Measurements from ENCODE around the gene METTL9.
"Not testable (repeated sequence)": the region's sequence is repeated elsewhere in the genome, so short reads cannot be mapped to it uniquely, and the experiment has no call there.

METTL9 gene

DNA sequence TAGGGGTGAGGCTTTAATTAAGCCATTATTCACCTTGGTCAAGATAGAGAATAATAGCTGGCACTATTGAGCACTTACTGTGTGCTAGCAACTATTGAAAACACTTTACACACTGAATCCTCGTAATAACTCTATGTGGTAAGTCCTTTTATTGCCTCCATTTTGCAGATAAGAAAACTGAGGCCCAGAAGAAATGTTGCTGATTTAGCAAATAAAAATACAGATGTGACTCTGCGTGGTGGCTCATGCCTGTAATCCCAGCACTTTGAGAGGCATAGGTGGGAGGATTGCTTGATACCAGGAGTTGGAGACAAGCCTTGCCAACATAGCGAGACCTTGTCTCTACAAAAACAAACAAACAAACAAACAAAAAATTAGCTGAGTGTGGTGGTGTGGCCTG, 83.8 kb downstream of the METTL9 start:
- no peak overlapping the region for H2AFZ ChIP-seq (ENCODE audit: low read depth, low read length)
- H3K9ac ChIP-seq (ENCODE audit: low read length), result no peak overlapping the region
- H3K4me3 ChIP-seq (ENCODE audit: low read length), result no peak overlapping the region
- no peak overlapping the region for H3K4me2 ChIP-seq (ENCODE audit: low read length)
- no peaks in the 10 kb centered on the region for H3K4me1 ChIP-seq (ENCODE audit: low read length)
- no peaks in the 10 kb centered on the region for H4K20me1 ChIP-seq (ENCODE audit: insufficient read depth, low read length)
- H3K36me3 ChIP-seq (replicated peaks; ENCODE audit: low read depth, low read length), result no peaks in the 10 kb centered on the region
- no peaks in the 10 kb centered on the region for H3K79me2 ChIP-seq (ENCODE audit: low read length)
- TF ChIP-seq, protein P1, sequence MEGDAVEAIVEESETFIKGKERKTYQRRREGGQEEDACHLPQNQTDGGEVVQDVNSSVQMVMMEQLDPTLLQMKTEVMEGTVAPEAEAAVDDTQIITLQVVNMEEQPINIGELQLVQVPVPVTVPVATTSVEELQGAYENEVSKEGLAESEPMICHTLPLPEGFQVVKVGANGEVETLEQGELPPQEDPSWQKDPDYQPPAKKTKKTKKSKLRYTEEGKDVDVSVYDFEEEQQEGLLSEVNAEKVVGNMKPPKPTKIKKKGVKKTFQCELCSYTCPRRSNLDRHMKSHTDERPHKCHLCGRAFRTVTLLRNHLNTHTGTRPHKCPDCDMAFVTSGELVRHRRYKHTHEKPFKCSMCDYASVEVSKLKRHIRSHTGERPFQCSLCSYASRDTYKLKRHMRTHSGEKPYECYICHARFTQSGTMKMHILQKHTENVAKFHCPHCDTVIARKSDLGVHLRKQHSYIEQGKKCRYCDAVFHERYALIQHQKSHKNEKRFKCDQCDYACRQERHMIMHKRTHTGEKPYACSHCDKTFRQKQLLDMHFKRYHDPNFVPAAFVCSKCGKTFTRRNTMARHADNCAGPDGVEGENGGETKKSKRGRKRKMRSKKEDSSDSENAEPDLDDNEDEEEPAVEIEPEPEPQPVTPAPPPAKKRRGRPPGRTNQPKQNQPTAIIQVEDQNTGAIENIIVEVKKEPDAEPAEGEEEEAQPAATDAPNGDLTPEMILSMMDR (IDR thresholded peaks at IDR 0.05; ENCODE audit: low read depth, low read length), result no peak
- no peak for TF ChIP-seq EZH2phosphoT487 (IDR thresholded peaks at IDR 0.05; ENCODE audit: low read depth)
- no peak overlapping the region for H3K27ac ChIP-seq (ENCODE audit: low read length)
- no peaks in the 10 kb centered on the region for H3K9me3 ChIP-seq (ENCODE audit: insufficient read depth, low read length)
- peaks cover 12% of the 10 kb centered on the region; the same call in 1 of the 2 replicates for H3K27me3 ChIP-seq (ENCODE audit: low read depth, low read length)

DNA sequence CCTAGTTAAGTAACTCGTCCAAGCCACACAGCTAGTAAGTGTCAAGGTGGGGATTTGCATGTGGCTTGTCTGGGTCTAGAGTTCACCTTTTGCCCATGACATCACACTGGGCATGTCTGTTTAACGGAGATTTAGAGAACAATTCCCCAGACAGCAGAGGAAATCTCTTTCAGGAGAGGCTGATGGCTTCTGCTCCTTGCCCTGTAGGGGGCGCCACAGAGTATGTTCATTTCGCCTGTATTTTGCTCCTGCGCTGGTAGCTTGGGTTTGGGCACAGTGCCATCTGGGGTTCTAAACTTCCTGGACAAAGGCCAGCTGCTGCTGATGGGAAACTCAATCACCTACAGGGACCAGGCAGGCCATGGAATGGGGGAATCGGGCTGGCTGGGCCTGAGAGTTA, 84.8 kb downstream of the METTL9 start:
- no peak overlapping the region for H3K9ac ChIP-seq (ENCODE audit: low read length)
- H3K36me3 ChIP-seq (replicated peaks; ENCODE audit: low read depth, low read length), result no peaks in the 10 kb centered on the region
- H4K20me1 ChIP-seq (ENCODE audit: insufficient read depth, low read length), result no peaks in the 10 kb centered on the region
- H3K9me3 ChIP-seq (ENCODE audit: insufficient read depth, low read length), result no peaks in the 10 kb centered on the region
- H3K27ac ChIP-seq (ENCODE audit: low read length), result no peak overlapping the region
- peaks cover 12% of the 10 kb centered on the region; the same call in 1 of the 2 replicates for H3K27me3 ChIP-seq (ENCODE audit: low read depth, low read length)
- H2AFZ ChIP-seq (ENCODE audit: low read depth, low read length), result no peak overlapping the region
- no peak overlapping the region for H3K4me3 ChIP-seq (ENCODE audit: low read length)
- TF ChIP-seq, protein P1 (IDR thresholded peaks at IDR 0.05; ENCODE audit: low read depth, low read length), result peak; percentile 68
- no peak for TF ChIP-seq EZH2phosphoT487 (IDR thresholded peaks at IDR 0.05; ENCODE audit: low read depth)
- H3K4me1 ChIP-seq (ENCODE audit: low read length), result no peaks in the 10 kb centered on the region
- H3K4me2 ChIP-seq (ENCODE audit: low read length), result no peak overlapping the region
- no peaks in the 10 kb centered on the region for H3K79me2 ChIP-seq (ENCODE audit: low read length)

DNA sequence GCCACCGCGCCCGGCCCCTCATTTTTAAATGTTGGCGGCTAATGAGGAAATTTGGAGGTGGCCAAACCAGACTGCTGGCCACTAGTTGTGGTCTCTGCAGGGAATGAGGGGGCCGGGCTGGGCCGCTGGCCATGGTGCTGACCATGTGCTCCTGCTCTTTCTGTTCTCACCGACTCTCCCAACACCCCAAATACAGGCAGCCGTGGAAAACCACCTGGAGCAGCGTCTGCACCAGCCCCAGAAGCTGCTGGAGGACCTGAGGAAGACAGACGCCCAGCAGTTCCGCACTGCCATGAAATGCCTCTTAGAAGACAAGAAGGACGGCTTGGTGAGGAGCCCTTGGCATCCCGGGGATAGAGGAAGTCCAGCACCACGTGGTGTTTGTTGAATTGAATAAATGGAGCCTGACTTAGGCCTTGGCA, 85.7 kb downstream of the METTL9 start:
- Histone ChIP-seq H3K4me3 (ENCODE audit: low read length) (no peak overlapping the region), H3K4me1 (ENCODE audit: low read length) (no peaks in the 10 kb centered on the region), H3K4me2 (ENCODE audit: low read length) (no peak overlapping the region), H3K27me3 (ENCODE audit: low read depth, low read length) (peaks cover 12% of the 10 kb centered on the region; the same call in 1 of the 2 replicates), H3K79me2 (ENCODE audit: low read length) (no peaks in the 10 kb centered on the region), H3K9ac (ENCODE audit: low read length) (no peak overlapping the region), H3K27ac (ENCODE audit: low read length) (no peak overlapping the region), H2AFZ (ENCODE audit: low read depth, low read length) (no peak overlapping the region), H3K36me3 (replicated peaks; ENCODE audit: low read depth, low read length) (no peaks in the 10 kb centered on the region), H4K20me1 (ENCODE audit: insufficient read depth, low read length) (no peaks in the 10 kb centered on the region), H3K9me3 (ENCODE audit: insufficient read depth, low read length) (no peaks in the 10 kb centered on the region)
- no peak for TF ChIP-seq EZH2phosphoT487 (IDR thresholded peaks at IDR 0.05; ENCODE audit: low read depth)
- TF ChIP-seq, protein P1 (IDR thresholded peaks at IDR 0.05; ENCODE audit: low read depth, low read length), result no peak

DNA sequence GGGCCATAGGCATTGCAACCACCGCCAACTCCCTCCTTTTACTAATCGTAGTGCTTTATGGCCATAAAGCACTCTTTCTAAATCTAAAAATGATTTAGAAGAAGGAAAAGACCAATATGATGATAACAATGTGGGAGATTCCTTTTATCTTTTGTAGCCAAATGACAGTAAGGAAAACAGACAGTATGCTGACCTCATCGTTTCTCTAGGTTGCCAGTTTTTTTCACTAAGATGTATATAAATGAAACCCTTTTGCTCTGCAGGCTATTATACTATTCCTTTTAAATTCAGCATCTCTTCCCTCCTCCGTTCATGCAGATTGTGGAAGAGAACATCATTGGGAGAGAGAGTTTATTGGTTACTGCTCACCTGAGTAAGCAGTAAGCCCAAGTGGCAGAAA, 89.7 kb downstream of the METTL9 start:
- no peak overlapping the region for H3K27ac ChIP-seq (ENCODE audit: low read length)
- no peak overlapping the region for H2AFZ ChIP-seq (ENCODE audit: low read depth, low read length)
- H3K27me3 ChIP-seq (ENCODE audit: low read depth, low read length), result peaks cover 6% of the 10 kb centered on the region; the same call in 1 of the 2 replicates
- no peaks in the 10 kb centered on the region for H3K79me2 ChIP-seq (ENCODE audit: low read length)
- H3K4me2 ChIP-seq (ENCODE audit: low read length), result no peak overlapping the region
- H4K20me1 ChIP-seq (ENCODE audit: insufficient read depth, low read length), result no peaks in the 10 kb centered on the region
- H3K9ac ChIP-seq (ENCODE audit: low read length), result no peak overlapping the region
- TF ChIP-seq, protein P1 (IDR thresholded peaks at IDR 0.05; ENCODE audit: low read depth, low read length), result no peak
- TF ChIP-seq EZH2phosphoT487 (IDR thresholded peaks at IDR 0.05; ENCODE audit: low read depth), result no peak
- no peak overlapping the region for H3K4me3 ChIP-seq (ENCODE audit: low read length)
- no peaks in the 10 kb centered on the region for H3K36me3 ChIP-seq (replicated peaks; ENCODE audit: low read depth, low read length)
- H3K4me1 ChIP-seq (ENCODE audit: low read length), result no peaks in the 10 kb centered on the region
- H3K9me3 ChIP-seq (ENCODE audit: insufficient read depth, low read length), result no peaks in the 10 kb centered on the region

DNA sequence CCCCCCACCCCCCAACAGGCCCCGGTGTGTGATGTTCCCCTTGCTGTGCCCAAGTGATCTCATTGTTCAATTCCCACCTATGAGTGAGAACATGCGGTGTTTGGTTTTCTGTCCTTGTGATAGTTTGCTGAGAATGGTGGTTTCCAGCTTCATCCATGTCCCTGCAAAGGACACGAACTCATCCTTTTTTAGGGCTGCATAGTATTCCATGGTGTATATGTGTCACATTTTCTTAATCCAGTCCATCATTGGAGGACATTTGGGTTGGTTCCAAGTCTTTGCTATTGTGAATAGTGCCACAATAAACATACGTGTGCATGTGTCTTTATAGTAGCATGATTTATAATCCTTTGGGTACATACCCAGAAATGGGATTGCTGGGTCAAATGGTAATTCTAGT, 91.6 kb downstream of the METTL9 start:
- not testable (repeated sequence) for H3K4me1 ChIP-seq (ENCODE audit: low read length)

More for the DNA sequence above, 91.6 kb downstream of the METTL9 start:
- H4K20me1 ChIP-seq (ENCODE audit: insufficient read depth, low read length); H3K79me2 ChIP-seq (ENCODE audit: low read length); H3K9me3 ChIP-seq (ENCODE audit: insufficient read depth, low read length); H3K27ac ChIP-seq (ENCODE audit: low read length); H3K4me2 ChIP-seq (ENCODE audit: low read length); H3K4me3 ChIP-seq (ENCODE audit: low read length); H3K9ac ChIP-seq (ENCODE audit: low read length); H3K36me3 ChIP-seq (replicated peaks; ENCODE audit: low read depth, low read length); H2AFZ ChIP-seq (ENCODE audit: low read depth, low read length): not testable (repeated sequence)
- H3K27me3 ChIP-seq (ENCODE audit: low read depth, low read length), result peaks cover 19% of the 10 kb centered on the region
